Breast epithelium (tissue), 3 donors: ENCODE data around the gene RAP1GAP2.

Experiments used
- POLR2A ChIP-seq: fragments of 450-650 bp; IDR thresholded peaks from one replicate; pipeline ENCODE4 v1.6.1; 2016; ENCODE audit warnings: antibody characterized with exemption, mild to moderate bottlenecking, moderate library complexity
- TF ChIP-seq, protein P1 (sequence below), 3 donors: fragments of 450-650 bp; IDR thresholded peaks; one replicate each; pipeline ENCODE4 v1.5.1; 2016 to 2017; ENCODE audit warnings: antibody characterized with exemption in 3 of 3, mild to moderate bottlenecking in 3 of 3, moderate library complexity in 3 of 3

DNA sequence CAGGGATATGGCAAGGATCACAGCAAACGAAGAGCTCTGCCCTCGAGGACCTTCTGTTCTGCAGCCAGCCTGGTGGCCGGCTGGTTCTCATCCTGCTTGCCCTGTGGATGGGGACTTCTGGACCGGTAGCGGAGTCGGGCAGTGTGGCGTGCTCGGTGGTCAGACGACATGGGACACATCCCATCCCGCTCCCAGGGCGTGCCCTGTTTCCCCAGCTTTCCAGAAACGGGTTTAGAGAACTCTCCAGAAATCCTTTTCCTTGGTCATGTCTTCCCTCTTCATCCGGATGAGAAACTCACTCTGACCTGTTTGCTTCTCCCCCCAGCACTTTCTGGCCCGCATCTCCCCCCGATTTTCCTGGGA is 151.3 kb downstream of the RAP1GAP2 start:
- TF ChIP-seq, protein P1, sequence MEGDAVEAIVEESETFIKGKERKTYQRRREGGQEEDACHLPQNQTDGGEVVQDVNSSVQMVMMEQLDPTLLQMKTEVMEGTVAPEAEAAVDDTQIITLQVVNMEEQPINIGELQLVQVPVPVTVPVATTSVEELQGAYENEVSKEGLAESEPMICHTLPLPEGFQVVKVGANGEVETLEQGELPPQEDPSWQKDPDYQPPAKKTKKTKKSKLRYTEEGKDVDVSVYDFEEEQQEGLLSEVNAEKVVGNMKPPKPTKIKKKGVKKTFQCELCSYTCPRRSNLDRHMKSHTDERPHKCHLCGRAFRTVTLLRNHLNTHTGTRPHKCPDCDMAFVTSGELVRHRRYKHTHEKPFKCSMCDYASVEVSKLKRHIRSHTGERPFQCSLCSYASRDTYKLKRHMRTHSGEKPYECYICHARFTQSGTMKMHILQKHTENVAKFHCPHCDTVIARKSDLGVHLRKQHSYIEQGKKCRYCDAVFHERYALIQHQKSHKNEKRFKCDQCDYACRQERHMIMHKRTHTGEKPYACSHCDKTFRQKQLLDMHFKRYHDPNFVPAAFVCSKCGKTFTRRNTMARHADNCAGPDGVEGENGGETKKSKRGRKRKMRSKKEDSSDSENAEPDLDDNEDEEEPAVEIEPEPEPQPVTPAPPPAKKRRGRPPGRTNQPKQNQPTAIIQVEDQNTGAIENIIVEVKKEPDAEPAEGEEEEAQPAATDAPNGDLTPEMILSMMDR (IDR thresholded peaks at IDR 0.05) = no peak
- no peak for TF ChIP-seq POLR2A
